PFSK-1 (cell line): ENCODE results near the gene DAAM1.

Experiments used
- FOXP2 ChIP-seq: optimal IDR thresholded peaks from 2 replicates; pipeline ENCODE3; 2011; ENCODE audit warnings: borderline replicate concordance, control low read depth, inconsistent platforms; ENCODE audit not compliant: insufficient read depth; ENCODE audit errors: extremely low read length, extremely low read depth
- POLR2AphosphoS5 ChIP-seq: IDR thresholded peaks from 2 replicates; pipeline ENCODE4 v1.6.1; 2012; ENCODE audit warnings: low read depth, mild to moderate bottlenecking, control low read depth, low read length, moderate library complexity
- REST ChIP-seq, 2 experiments: IDR thresholded peaks; 2 replicates each; pipeline versions ENCODE4 v1.6.1 to v1.8.0; 2011 to 2012; ENCODE audit warnings: low read depth in 2 of 2, low read length in 2 of 2, control low read depth in 1 of 2, inconsistent platforms in 1 of 2, mild to moderate bottlenecking in 1 of 2, moderate library complexity in 1 of 2; ENCODE audit not compliant: insufficient read depth in 1 of 2
- SIN3A ChIP-seq: IDR thresholded peaks from 2 replicates; pipeline ENCODE4 v1.6.1; 2012; ENCODE audit warnings: mild to moderate bottlenecking, low read length, moderate library complexity, borderline replicate concordance; ENCODE audit not compliant: insufficient read depth
- TAF1 ChIP-seq: IDR thresholded peaks from 2 replicates; pipeline ENCODE4 v1.6.1; 2012; ENCODE audit warnings: low read length, control low read depth, borderline replicate concordance; ENCODE audit not compliant: insufficient read depth

The DAAM1 gene

GRCh38 chr14:59229653-59230406 lies 41.4 kb downstream of the DAAM1 start:
- no peak for TF ChIP-seq FOXP2
- TF ChIP-seq SIN3A: no peak
- no peak for TF ChIP-seq TAF1
- TF ChIP-seq POLR2AphosphoS5: no peak
- no peak for TF ChIP-seq REST (IDR thresholded peaks at IDR 0.05; ENCODE audit: insufficient read depth in 1 of 2, low read depth in 2 of 2, low read length in 2 of 2)

- TF ChIP-seq REST (IDR thresholded peaks at IDR 0.05; ENCODE audit: insufficient read depth in 1 of 2, low read depth in 2 of 2, low read length in 2 of 2) (no peak), SIN3A (no peak), TAF1 (no peak), FOXP2 (no peak), POLR2AphosphoS5 (no peak)
Observed at GRCh38 chr14:59236195-59236594, 47.7 kb downstream of the DAAM1 start.

DNA sequence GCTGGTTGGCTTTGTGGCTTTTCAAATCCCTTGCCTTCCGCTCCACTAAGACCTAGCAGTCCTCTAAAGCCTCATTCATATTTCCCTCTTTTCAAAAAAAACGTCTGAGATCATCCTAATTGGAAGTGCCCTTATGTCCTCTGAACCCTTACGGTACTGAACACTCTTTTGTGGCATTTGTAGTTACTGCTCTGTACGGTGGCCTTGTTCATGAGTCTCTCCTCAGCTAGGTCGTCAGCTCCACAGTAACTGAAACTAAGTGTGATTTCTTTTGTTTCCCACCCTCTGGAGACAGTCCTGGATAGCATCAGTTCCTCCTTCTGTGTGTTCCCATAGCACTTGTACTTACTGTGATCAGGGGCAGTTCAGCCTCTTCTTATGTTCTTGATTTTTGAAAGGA lies 49.7 kb downstream of the DAAM1 start:
- no peak for TF ChIP-seq REST (IDR thresholded peaks at IDR 0.05; ENCODE audit: insufficient read depth in 1 of 2, low read depth in 2 of 2, low read length in 2 of 2)

GRCh38 chr14:59239022-59239421 lies 50.6 kb downstream of the DAAM1 start:
- no peak for TF ChIP-seq POLR2AphosphoS5
- no peak for TF ChIP-seq REST (IDR thresholded peaks at IDR 0.05; ENCODE audit: insufficient read depth in 1 of 2, low read depth in 2 of 2, low read length in 2 of 2)
- TF ChIP-seq SIN3A: no peak
- no peak for TF ChIP-seq TAF1
- TF ChIP-seq FOXP2: no peak

GRCh38 chr14:59240356-59240755 lies 51.9 kb downstream of the DAAM1 start:
- no peak for TF ChIP-seq TAF1
- no peak for TF ChIP-seq REST (IDR thresholded peaks at IDR 0.05; ENCODE audit: insufficient read depth in 1 of 2, low read depth in 2 of 2, low read length in 2 of 2)
- TF ChIP-seq SIN3A: no peak
- no peak for TF ChIP-seq FOXP2
- no peak for TF ChIP-seq POLR2AphosphoS5
